GM12892 (cell line): Measurements from ENCODE around the gene ANXA4.

ENCODE experiments used
- POLR2A ChIP-seq: IDR thresholded peaks from 2 replicates; pipeline ENCODE4 v1.6.1; 2011; ENCODE audit warnings: low read depth, low read length, control low read depth
- POLR2AphosphoS5 ChIP-seq: IDR thresholded peaks from 2 replicates; pipeline ENCODE4 v1.6.1; 2011; ENCODE audit warnings: low read depth, low read length, control low read depth
- TAF1 ChIP-seq: IDR thresholded peaks from 2 replicates; pipeline ENCODE4 v1.6.1; 2011; ENCODE audit warnings: low read depth, mild to moderate bottlenecking, control low read depth, low read length, borderline replicate concordance

DNA sequence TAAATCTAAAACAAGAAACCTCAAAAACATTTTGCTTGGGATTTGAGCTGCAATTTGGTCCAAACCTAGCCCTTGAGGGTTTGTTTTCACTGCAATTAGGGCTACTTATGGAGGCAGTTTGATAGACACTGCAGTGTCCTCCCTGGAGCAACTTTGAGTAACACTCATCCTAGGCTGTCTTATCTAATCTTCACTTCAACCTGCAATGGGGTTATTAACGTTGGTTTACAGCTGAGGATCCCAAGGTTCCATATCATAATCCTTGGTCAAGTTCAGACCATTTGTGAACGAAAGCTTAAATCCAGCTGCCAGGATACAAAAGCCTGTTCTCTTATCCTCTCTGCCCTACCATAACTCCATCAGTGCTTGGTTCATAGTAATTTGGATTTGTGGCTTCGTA lies 2.5 kb downstream of the ANXA4 start:
- TF ChIP-seq POLR2AphosphoS5 (no peak), TAF1 (no peak), POLR2A (no peak)
